Liver (tissue), 3 donors: ENCODE measurements around the gene ADGRF1.

ENCODE experiments used
- EGR1 ChIP-seq, 2 donors: IDR thresholded peaks; 2 replicates each; pipeline ENCODE4 v1.6.1; 2016 to 2018; ENCODE audit warnings: antibody characterized with exemption in 2 of 2, low read depth in 2 of 2
- FOXA2 ChIP-seq: IDR thresholded peaks from 2 replicates; pipeline ENCODE4 v1.6.1; 2016; ENCODE audit warnings: antibody characterized with exemption
- GABPA ChIP-seq, 2 donors: IDR thresholded peaks in 1 of 2; conservative IDR thresholded peaks in 1 of 2; 2 replicates each; pipeline ENCODE4 v1.6.1; 2016; ENCODE audit warnings: antibody characterized with exemption in 2 of 2, mild to moderate bottlenecking in 1 of 2, moderate library complexity in 1 of 2
- HNF4A ChIP-seq, 2 donors: conservative IDR thresholded peaks; 2 replicates each; pipeline ENCODE4 v1.6.1; 2016; ENCODE audit warnings: antibody characterized with exemption in 2 of 2, mild to moderate bottlenecking in 2 of 2
- JUND ChIP-seq, 2 donors: IDR thresholded peaks; 2 replicates each; pipeline ENCODE4 v1.6.1; 2016; ENCODE audit warnings: antibody characterized with exemption in 2 of 2
- NR2F2 ChIP-seq: IDR thresholded peaks from 2 replicates; pipeline ENCODE4 v1.6.1; 2016; ENCODE audit warnings: antibody characterized with exemption
- RAD21 ChIP-seq, 2 donors: IDR thresholded peaks; 2 replicates each; pipeline ENCODE4 v1.6.1; 2016; ENCODE audit warnings: antibody characterized with exemption in 2 of 2, mild to moderate bottlenecking in 2 of 2
- SP1 ChIP-seq: IDR thresholded peaks from 2 replicates; pipeline ENCODE4 v1.6.1; 2018; ENCODE audit warnings: antibody characterized with exemption, mild to moderate bottlenecking
- TAF1 ChIP-seq: conservative IDR thresholded peaks from 2 replicates; pipeline ENCODE4 v1.6.1; 2016; ENCODE audit warnings: antibody characterized with exemption, mild to moderate bottlenecking
- YY1 ChIP-seq: IDR thresholded peaks from 2 replicates; pipeline ENCODE4 v1.6.1; 2016; ENCODE audit warnings: antibody characterized with exemption, mild to moderate bottlenecking
- TF ChIP-seq, protein P1 (sequence below): fragments of 150-350 bp; IDR thresholded peaks from 2 replicates; pipeline ENCODE4 v1.5.1; 2017; ENCODE audit warnings: improper control_type of control experiment, low read depth, low read length; ENCODE audit not compliant: missing input control
- TF ChIP-seq, protein P2 (sequence below): IDR thresholded peaks from 2 replicates; pipeline ENCODE4 v1.6.1; 2016; ENCODE audit warnings: antibody characterized with exemption, mild to moderate bottlenecking
- TF ChIP-seq, protein P3 (sequence below): IDR thresholded peaks from 2 replicates; pipeline ENCODE4 v1.6.1; 2016; ENCODE audit warnings: antibody characterized with exemption
- TF ChIP-seq, protein P4 (sequence below): IDR thresholded peaks from 2 replicates; pipeline ENCODE4 v1.6.1; 2016; ENCODE audit warnings: antibody characterized with exemption
- donor health status: healthy.
- donor health status: healthy.

DNA sequence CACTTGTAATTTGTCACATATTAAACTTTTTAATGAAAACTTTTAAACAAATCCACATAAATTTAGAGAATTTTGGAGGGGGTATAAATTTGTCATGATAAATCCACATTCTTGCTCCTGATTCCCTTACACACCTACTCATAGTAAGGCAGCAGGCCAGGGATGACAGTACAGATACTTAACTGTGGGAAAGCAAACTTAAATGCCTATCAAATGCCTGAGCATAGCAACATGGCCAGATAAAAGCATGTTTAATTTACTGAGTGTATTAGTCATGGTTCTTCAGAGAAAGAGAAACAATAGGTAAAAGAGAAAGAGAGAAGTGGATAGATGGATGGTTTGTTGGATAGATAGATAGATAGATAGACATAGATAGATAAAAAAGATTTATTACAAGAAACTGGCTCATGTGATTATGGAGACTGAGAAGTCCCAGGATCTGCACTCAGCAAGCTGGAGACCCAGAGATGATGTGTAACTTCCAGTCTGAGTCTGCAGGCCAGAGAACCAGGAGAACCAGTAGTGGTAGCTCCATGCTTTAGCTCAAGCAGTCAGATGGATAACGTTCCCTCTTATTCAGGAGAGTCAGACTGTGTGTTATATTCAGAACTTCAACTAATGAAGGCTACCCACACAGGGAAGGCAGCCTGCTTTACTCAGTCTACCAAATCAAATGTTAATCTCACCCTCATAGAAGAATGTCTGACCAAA lies 15.9 kb upstream of the ADGRF1 start:
- TF ChIP-seq, protein P1, sequence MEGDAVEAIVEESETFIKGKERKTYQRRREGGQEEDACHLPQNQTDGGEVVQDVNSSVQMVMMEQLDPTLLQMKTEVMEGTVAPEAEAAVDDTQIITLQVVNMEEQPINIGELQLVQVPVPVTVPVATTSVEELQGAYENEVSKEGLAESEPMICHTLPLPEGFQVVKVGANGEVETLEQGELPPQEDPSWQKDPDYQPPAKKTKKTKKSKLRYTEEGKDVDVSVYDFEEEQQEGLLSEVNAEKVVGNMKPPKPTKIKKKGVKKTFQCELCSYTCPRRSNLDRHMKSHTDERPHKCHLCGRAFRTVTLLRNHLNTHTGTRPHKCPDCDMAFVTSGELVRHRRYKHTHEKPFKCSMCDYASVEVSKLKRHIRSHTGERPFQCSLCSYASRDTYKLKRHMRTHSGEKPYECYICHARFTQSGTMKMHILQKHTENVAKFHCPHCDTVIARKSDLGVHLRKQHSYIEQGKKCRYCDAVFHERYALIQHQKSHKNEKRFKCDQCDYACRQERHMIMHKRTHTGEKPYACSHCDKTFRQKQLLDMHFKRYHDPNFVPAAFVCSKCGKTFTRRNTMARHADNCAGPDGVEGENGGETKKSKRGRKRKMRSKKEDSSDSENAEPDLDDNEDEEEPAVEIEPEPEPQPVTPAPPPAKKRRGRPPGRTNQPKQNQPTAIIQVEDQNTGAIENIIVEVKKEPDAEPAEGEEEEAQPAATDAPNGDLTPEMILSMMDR, result no peak
- TF ChIP-seq TAF1 (no peak), EGR1 (IDR thresholded peaks at IDR 0.05; ENCODE audit: low read depth in 2 of 2) (no peak), NR2F2 (no peak), YY1 (no peak), RAD21 (IDR thresholded peaks at IDR 0.05) (no peak), SP1 (no peak), HNF4A (conservative IDR thresholded peaks at IDR 0.05) (no peak), JUND (IDR thresholded peaks at IDR 0.05) (no peak), GABPA (IDR thresholded peaks at IDR 0.05 in 1 of 2, conservative IDR thresholded peaks at IDR 0.05 in 1 of 2) (no peak), FOXA2 (no peak)
- TF ChIP-seq, protein P2, sequence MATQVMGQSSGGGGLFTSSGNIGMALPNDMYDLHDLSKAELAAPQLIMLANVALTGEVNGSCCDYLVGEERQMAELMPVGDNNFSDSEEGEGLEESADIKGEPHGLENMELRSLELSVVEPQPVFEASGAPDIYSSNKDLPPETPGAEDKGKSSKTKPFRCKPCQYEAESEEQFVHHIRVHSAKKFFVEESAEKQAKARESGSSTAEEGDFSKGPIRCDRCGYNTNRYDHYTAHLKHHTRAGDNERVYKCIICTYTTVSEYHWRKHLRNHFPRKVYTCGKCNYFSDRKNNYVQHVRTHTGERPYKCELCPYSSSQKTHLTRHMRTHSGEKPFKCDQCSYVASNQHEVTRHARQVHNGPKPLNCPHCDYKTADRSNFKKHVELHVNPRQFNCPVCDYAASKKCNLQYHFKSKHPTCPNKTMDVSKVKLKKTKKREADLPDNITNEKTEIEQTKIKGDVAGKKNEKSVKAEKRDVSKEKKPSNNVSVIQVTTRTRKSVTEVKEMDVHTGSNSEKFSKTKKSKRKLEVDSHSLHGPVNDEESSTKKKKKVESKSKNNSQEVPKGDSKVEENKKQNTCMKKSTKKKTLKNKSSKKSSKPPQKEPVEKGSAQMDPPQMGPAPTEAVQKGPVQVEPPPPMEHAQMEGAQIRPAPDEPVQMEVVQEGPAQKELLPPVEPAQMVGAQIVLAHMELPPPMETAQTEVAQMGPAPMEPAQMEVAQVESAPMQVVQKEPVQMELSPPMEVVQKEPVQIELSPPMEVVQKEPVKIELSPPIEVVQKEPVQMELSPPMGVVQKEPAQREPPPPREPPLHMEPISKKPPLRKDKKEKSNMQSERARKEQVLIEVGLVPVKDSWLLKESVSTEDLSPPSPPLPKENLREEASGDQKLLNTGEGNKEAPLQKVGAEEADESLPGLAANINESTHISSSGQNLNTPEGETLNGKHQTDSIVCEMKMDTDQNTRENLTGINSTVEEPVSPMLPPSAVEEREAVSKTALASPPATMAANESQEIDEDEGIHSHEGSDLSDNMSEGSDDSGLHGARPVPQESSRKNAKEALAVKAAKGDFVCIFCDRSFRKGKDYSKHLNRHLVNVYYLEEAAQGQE, result no peak
- TF ChIP-seq, protein P3, sequence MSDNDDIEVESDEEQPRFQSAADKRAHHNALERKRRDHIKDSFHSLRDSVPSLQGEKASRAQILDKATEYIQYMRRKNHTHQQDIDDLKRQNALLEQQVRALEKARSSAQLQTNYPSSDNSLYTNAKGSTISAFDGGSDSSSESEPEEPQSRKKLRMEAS, result no peak
- TF ChIP-seq, protein P4, sequence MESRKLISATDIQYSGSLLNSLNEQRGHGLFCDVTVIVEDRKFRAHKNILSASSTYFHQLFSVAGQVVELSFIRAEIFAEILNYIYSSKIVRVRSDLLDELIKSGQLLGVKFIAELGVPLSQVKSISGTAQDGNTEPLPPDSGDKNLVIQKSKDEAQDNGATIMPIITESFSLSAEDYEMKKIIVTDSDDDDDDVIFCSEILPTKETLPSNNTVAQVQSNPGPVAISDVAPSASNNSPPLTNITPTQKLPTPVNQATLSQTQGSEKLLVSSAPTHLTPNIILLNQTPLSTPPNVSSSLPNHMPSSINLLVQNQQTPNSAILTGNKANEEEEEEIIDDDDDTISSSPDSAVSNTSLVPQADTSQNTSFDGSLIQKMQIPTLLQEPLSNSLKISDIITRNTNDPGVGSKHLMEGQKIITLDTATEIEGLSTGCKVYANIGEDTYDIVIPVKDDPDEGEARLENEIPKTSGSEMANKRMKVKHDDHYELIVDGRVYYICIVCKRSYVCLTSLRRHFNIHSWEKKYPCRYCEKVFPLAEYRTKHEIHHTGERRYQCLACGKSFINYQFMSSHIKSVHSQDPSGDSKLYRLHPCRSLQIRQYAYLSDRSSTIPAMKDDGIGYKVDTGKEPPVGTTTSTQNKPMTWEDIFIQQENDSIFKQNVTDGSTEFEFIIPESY, result no peak
